HepG2 (cell line): ENCODE data around the gene CMTM1. TPM values are rescaled to one million over a fixed set of nuclear protein-coding genes. Genes with fewer than 3 reads are reported as not detected.

Source experiments
- CBFB ChIP-seq: sonication (generic); formaldehyde crosslinking; IDR thresholded peaks from 2 replicates; pipeline ENCODE4 v1.4.0; 2020; ENCODE audit warnings: missing genetic modification reagents
- ETV6 ChIP-seq: sonication (generic); formaldehyde crosslinking; conservative IDR thresholded peaks from 2 replicates; pipeline ENCODE4 v1.4.0; 2020; ENCODE audit warnings: missing genetic modification reagents
- HIVEP1 ChIP-seq: sonication (generic); formaldehyde crosslinking; IDR thresholded peaks from 2 replicates; pipeline ENCODE4 v1.4.0; 2020; ENCODE audit warnings: mild to moderate bottlenecking, missing genetic modification reagents
- JUND ChIP-seq: sonication (generic); formaldehyde crosslinking; IDR thresholded peaks from 2 replicates; pipeline ENCODE4 v1.8.0; 2022; ENCODE audit warnings: mild to moderate bottlenecking, missing genetic modification reagents
- KLF12 ChIP-seq: sonication (generic); formaldehyde crosslinking; IDR thresholded peaks from 2 replicates; pipeline ENCODE4 v1.4.0; 2020; ENCODE audit warnings: missing genetic modification reagents, borderline replicate concordance
- PHF5A ChIP-seq: IDR thresholded peaks from one replicate; pipeline ENCODE4 v1.6.1; 2018; ENCODE audit warnings: low read depth, missing genetic modification reagents; ENCODE audit not compliant: unreplicated experiment
- SATB2 ChIP-seq: sonication (generic); formaldehyde crosslinking; IDR thresholded peaks from 2 replicates; pipeline ENCODE4 v1.5.0; 2020; ENCODE audit warnings: missing genetic modification reagents
- TBP ChIP-seq: sonication (generic); formaldehyde crosslinking; IDR thresholded peaks from 2 replicates; pipeline ENCODE4 v1.5.0; 2020; ENCODE audit warnings: missing genetic modification reagents
- polyA plus RNA-seq, 8 experiments: library from polyadenylated mRNA; depleted of rRNA in 3 of 8; stranded (reverse) in 7 of 8; unstranded in 1 of 8; fragments of >200 nt; fragmentation: Illumina TruSeq in 4 of 8; extraction: Trizol in 4 of 8; gene quantifications; 2 replicates each; pipeline versions ENCODE4 v1.2.1 to v1.2.3, GENCODE V29; 2011 to 2016; ENCODE audit warnings: low read depth in 4 of 8, missing spikeins in 1 of 8, mixed read lengths in 1 of 8; ENCODE audit not compliant: insufficient read depth in 1 of 8
- total RNA-seq, 5 experiments: library from RNA; depleted of rRNA; stranded (reverse); fragments of >200 nt; fragmentation: Illumina TruSeq; extraction: Trizol; gene quantifications; 2 replicates each; pipeline ENCODE4 v1.2.3, GENCODE V29; 2016; ENCODE audit warnings: low read depth in 1 of 5
- TF ChIP-seq, protein P1 (sequence below): IDR thresholded peaks from 2 replicates; pipeline ENCODE4 v1.4.0; 2020; ENCODE audit warnings: mild to moderate bottlenecking, missing genetic modification reagents
- TF ChIP-seq, protein P2 (sequence below): sonication (generic); formaldehyde crosslinking; IDR thresholded peaks from 2 replicates; pipeline ENCODE4 v1.4.0; 2020; ENCODE audit warnings: missing genetic modification reagents, borderline replicate concordance
- TF ChIP-seq, protein P3 (sequence below): sonication (generic); formaldehyde crosslinking; conservative IDR thresholded peaks from 2 replicates; pipeline ENCODE4 v1.8.0; 2022; ENCODE audit warnings: low read depth, missing genetic modification reagents

CMTM1 gene
- total and polyA plus RNA-seq, 2 of the 13 experiments (the other 11 are each of a cell fraction or from before 2014, with no cell fraction given): 1.7 to 2.9 TPM

DNA sequence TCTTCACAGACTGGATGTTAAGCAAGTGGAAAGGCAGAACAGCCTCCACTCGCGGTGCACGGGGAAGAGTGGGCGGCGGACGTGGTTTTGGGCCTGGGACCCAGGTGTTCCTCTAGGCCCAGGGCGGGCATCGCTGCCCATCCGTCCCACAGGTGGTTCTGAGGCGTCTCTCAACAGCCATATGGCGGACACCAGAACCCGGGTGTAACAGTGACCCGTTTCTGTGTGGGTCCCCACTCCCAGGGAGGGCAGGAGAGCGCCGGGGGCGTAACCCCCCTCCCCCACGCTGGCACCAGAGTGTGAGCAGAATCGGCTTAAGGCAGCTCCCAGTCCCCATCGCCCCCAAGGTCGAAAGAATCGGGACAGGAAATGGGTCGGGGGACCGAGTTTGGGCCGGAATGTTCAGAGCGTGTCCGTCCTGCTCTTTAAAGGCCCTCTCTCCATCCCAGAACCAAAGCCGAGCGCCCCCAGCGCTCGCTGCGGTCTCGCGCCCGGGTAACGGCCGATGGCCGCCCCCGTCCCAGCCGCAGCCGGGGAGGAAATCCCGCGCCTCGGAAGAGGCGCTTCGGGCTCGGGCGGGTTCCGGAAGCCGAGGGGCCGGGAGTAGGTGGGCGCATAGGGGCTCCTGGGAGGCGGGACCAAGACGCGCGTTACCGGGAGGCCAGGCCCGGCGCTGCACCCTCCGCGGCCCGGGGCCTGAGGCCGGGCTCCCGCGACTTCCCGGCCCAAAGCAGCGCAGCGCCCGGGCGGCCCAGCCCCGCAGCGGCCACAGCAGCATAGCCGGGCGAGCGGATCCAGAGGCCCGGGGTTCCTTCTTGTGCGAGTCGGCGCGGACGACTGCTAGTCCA is 16.7 kb upstream of the CMTM1 start, which contains the start of gene TK2 (continued):
- TF ChIP-seq, protein P1, sequence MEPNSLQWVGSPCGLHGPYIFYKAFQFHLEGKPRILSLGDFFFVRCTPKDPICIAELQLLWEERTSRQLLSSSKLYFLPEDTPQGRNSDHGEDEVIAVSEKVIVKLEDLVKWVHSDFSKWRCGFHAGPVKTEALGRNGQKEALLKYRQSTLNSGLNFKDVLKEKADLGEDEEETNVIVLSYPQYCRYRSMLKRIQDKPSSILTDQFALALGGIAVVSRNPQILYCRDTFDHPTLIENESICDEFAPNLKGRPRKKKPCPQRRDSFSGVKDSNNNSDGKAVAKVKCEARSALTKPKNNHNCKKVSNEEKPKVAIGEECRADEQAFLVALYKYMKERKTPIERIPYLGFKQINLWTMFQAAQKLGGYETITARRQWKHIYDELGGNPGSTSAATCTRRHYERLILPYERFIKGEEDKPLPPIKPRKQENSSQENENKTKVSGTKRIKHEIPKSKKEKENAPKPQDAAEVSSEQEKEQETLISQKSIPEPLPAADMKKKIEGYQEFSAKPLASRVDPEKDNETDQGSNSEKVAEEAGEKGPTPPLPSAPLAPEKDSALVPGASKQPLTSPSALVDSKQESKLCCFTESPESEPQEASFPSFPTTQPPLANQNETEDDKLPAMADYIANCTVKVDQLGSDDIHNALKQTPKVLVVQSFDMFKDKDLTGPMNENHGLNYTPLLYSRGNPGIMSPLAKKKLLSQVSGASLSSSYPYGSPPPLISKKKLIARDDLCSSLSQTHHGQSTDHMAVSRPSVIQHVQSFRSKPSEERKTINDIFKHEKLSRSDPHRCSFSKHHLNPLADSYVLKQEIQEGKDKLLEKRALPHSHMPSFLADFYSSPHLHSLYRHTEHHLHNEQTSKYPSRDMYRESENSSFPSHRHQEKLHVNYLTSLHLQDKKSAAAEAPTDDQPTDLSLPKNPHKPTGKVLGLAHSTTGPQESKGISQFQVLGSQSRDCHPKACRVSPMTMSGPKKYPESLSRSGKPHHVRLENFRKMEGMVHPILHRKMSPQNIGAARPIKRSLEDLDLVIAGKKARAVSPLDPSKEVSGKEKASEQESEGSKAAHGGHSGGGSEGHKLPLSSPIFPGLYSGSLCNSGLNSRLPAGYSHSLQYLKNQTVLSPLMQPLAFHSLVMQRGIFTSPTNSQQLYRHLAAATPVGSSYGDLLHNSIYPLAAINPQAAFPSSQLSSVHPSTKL (CRISPR knock-in tag): no peak; the same call in 1 of the 2 replicates
- TF ChIP-seq JUND (no peak), PHF5A (CRISPR knock-in tag) (peak; percentile 36), TBP (no peak), KLF12 (CRISPR knock-in tag) (peak; percentile 90), CBFB (CRISPR knock-in tag) (peak; percentile 70; the same call in 1 of the 2 replicates), SATB2 (0 out of 2 replicates have a peak, but pooled peaks have one; percentile 17), ETV6 (CRISPR knock-in tag) (0 out of 2 replicates have a peak, but pooled peaks have one; percentile 24), HIVEP1 (CRISPR knock-in tag) (no peak; the same call in 1 of the 2 replicates)
- TF ChIP-seq, protein P2, sequence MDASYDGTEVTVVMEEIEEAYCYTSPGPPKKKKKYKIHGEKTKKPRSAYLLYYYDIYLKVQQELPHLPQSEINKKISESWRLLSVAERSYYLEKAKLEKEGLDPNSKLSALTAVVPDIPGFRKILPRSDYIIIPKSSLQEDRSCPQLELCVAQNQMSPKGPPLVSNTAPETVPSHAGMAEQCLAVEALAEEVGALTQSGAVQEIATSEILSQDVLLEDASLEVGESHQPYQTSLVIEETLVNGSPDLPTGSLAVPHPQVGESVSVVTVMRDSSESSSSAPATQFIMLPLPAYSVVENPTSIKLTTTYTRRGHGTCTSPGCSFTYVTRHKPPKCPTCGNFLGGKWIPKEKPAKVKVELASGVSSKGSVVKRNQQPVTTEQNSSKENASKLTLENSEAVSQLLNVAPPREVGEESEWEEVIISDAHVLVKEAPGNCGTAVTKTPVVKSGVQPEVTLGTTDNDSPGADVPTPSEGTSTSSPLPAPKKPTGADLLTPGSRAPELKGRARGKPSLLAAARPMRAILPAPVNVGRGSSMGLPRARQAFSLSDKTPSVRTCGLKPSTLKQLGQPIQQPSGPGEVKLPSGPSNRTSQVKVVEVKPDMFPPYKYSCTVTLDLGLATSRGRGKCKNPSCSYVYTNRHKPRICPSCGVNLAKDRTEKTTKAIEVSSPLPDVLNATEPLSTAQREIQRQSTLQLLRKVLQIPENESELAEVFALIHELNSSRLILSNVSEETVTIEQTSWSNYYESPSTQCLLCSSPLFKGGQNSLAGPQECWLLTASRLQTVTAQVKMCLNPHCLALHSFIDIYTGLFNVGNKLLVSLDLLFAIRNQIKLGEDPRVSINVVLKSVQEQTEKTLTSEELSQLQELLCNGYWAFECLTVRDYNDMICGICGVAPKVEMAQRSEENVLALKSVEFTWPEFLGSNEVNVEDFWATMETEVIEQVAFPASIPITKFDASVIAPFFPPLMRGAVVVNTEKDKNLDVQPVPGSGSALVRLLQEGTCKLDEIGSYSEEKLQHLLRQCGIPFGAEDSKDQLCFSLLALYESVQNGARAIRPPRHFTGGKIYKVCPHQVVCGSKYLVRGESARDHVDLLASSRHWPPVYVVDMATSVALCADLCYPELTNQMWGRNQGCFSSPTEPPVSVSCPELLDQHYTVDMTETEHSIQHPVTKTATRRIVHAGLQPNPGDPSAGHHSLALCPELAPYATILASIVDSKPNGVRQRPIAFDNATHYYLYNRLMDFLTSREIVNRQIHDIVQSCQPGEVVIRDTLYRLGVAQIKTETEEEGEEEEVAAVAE (CRISPR knock-in tag): no peak; the same call in 1 of the 2 replicates
- TF ChIP-seq, protein P3, sequence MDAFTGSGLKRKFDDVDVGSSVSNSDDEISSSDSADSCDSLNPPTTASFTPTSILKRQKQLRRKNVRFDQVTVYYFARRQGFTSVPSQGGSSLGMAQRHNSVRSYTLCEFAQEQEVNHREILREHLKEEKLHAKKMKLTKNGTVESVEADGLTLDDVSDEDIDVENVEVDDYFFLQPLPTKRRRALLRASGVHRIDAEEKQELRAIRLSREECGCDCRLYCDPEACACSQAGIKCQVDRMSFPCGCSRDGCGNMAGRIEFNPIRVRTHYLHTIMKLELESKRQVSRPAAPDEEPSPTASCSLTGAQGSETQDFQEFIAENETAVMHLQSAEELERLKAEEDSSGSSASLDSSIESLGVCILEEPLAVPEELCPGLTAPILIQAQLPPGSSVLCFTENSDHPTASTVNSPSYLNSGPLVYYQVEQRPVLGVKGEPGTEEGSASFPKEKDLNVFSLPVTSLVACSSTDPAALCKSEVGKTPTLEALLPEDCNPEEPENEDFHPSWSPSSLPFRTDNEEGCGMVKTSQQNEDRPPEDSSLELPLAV (CRISPR knock-in tag): no peak
